H9 (cell line): ENCODE results near the gene FAHD1. TPM values are rescaled to one million over a fixed set of nuclear protein-coding genes. Genes with fewer than 3 reads are reported as not detected.

Experiments
- DNase-seq: peaks from one replicate; pipeline ENCODE4 v3.0.0-alpha.2; 2017
- H2AFZ ChIP-seq: one replicate; pipeline ENCODE4 v1.6.1; 2013; ENCODE audit warnings: mild to moderate bottlenecking, low read length, control low read depth, moderate library complexity
- H2AK5ac ChIP-seq: 2 replicates; pipeline ENCODE4 v1.6.1; 2013; ENCODE audit warnings: low read length, control low read depth, mixed read lengths; ENCODE audit not compliant: insufficient read length
- H2BK120ac ChIP-seq: one replicate; pipeline ENCODE4 v1.6.1; 2013; ENCODE audit warnings: low read depth, mild to moderate bottlenecking, low read length, control low read depth, inconsistent platforms; ENCODE audit not compliant: poor library complexity, severe bottlenecking
- H2BK12ac ChIP-seq: 2 replicates; pipeline ENCODE4 v1.6.1; 2013; ENCODE audit warnings: low read length, control low read depth, mixed read lengths, low read depth; ENCODE audit not compliant: insufficient read length
- H2BK15ac ChIP-seq: 2 replicates; pipeline ENCODE4 v1.6.1; 2013; ENCODE audit warnings: low read depth, low read length, control low read depth
- H2BK20ac ChIP-seq: one replicate; pipeline ENCODE4 v1.6.1; 2013; ENCODE audit warnings: low read depth, mild to moderate bottlenecking, low read length, control low read depth, inconsistent platforms; ENCODE audit not compliant: poor library complexity, severe bottlenecking
- H2BK5ac ChIP-seq: 2 replicates; pipeline ENCODE4 v1.6.1; 2013; ENCODE audit warnings: low read length, control low read depth, mixed read lengths; ENCODE audit not compliant: insufficient read length
- H3K14ac ChIP-seq: 2 replicates; pipeline ENCODE4 v1.6.1; 2013; ENCODE audit warnings: low read length, control low read depth; ENCODE audit not compliant: insufficient read depth
- H3K18ac ChIP-seq: 2 replicates; pipeline ENCODE4 v1.6.1; 2013; ENCODE audit warnings: low read depth, mild to moderate bottlenecking, mixed read lengths, low read length, control low read depth; ENCODE audit not compliant: insufficient read length
- H3K23ac ChIP-seq: 2 replicates; pipeline ENCODE4 v1.6.1; 2013; ENCODE audit warnings: low read length, control low read depth, mixed read lengths, low read depth; ENCODE audit not compliant: insufficient read length
- H3K23me2 ChIP-seq: 2 replicates; pipeline ENCODE4 v1.6.1; 2013; ENCODE audit warnings: low read depth, mild to moderate bottlenecking, mixed read lengths, low read length, control low read depth; ENCODE audit not compliant: insufficient read length, poor library complexity, severe bottlenecking
- H3K27ac ChIP-seq: 2 replicates; pipeline ENCODE4 v1.5.1; 2013; ENCODE audit warnings: low read length, control low read depth, mixed read lengths, low read depth; ENCODE audit not compliant: insufficient read length
- H3K27me3 ChIP-seq: 2 replicates; pipeline ENCODE4 v1.6.1; 2013; ENCODE audit warnings: low read length, control low read depth, inconsistent platforms; ENCODE audit not compliant: insufficient read depth
- H3K4ac ChIP-seq: 2 replicates; pipeline ENCODE4 v1.6.1; 2013; ENCODE audit warnings: low read depth, mild to moderate bottlenecking, control low read depth, inconsistent platforms, low read length, moderate library complexity
- H3K4me1 ChIP-seq: 2 replicates; pipeline ENCODE4 v1.6.1; 2013; ENCODE audit warnings: low read length, control low read depth, inconsistent platforms; ENCODE audit not compliant: insufficient read depth
- H3K4me2 ChIP-seq: 2 replicates; pipeline ENCODE4 v1.6.1; 2013; ENCODE audit warnings: low read length, control low read depth, mixed read lengths; ENCODE audit not compliant: insufficient read length, insufficient read depth
- H3K56ac ChIP-seq: 2 replicates; pipeline ENCODE4 v1.6.1; 2013; ENCODE audit warnings: low read depth, mild to moderate bottlenecking, mixed read lengths, low read length, control low read depth; ENCODE audit not compliant: insufficient read length
- H3K79me1 ChIP-seq: 2 replicates; pipeline ENCODE4 v1.6.1; 2013; ENCODE audit warnings: low read depth, mild to moderate bottlenecking, moderate library complexity, low read length, control low read depth, inconsistent platforms; ENCODE audit not compliant: insufficient read depth, poor library complexity, severe bottlenecking
- H3K79me2 ChIP-seq: 2 replicates; pipeline ENCODE4 v1.6.1; 2013; ENCODE audit warnings: low read length, control low read depth, inconsistent platforms; ENCODE audit not compliant: insufficient read depth
- H3K9ac ChIP-seq: 2 replicates; pipeline ENCODE4 v1.6.1; 2013; ENCODE audit warnings: low read length, control low read depth, mixed read lengths; ENCODE audit not compliant: insufficient read length; ENCODE audit errors: extremely low read depth
- H3K9me3 ChIP-seq: one replicate; pipeline ENCODE4 v1.6.1; 2013; ENCODE audit warnings: low read depth, low read length, inconsistent platforms; ENCODE audit not compliant: control insufficient read depth
- H3T11ph ChIP-seq: one replicate; pipeline ENCODE4 v1.6.1; 2013; ENCODE audit warnings: mild to moderate bottlenecking, low read length, control low read depth, inconsistent platforms
- H4K20me1 ChIP-seq: one replicate; pipeline ENCODE4 v1.6.1; 2013; ENCODE audit not compliant: control insufficient read depth, insufficient read length, insufficient read depth
- H4K5ac ChIP-seq: 2 replicates; pipeline ENCODE4 v1.6.1; 2013; ENCODE audit warnings: low read depth, mild to moderate bottlenecking, mixed read lengths, low read length, control low read depth; ENCODE audit not compliant: insufficient read length
- H4K8ac ChIP-seq: replicated peaks from 2 replicates; pipeline ENCODE4 v1.6.1; 2013; ENCODE audit warnings: low read length, control low read depth, mixed read lengths, low read depth; ENCODE audit not compliant: insufficient read length
- H4K91ac ChIP-seq: 2 replicates; pipeline ENCODE4 v1.6.1; 2013; ENCODE audit warnings: low read depth, mild to moderate bottlenecking, moderate library complexity, mixed read lengths, low read length, control low read depth; ENCODE audit not compliant: insufficient read length
- H3K27ac Mint-ChIP-seq, 3 experiments: 2 replicates in 2 of 3; 3 replicates in 1 of 3; pipeline ENCODE4 v1.8.0; 2020 to 2021; ENCODE audit warnings: mixed read lengths in 3 of 3, mild to moderate bottlenecking in 1 of 3, moderate library complexity in 1 of 3
- H3K27me3 Mint-ChIP-seq: 2 replicates; pipeline ENCODE4 v1.8.0; 2021; ENCODE audit warnings: low read depth, mild to moderate bottlenecking, moderate library complexity, mixed read lengths
- H3K36me3 Mint-ChIP-seq, 3 experiments: 2 replicates in 2 of 3; 3 replicates in 1 of 3; pipeline ENCODE4 v1.8.0; 2020 to 2021; ENCODE audit warnings: low read depth in 3 of 3, mixed read lengths in 3 of 3; ENCODE audit not compliant: insufficient read depth in 1 of 3
- H3K4me1 Mint-ChIP-seq, 2 experiments: 2 replicates each; pipeline ENCODE4 v1.8.0; 2020; ENCODE audit warnings: mixed read lengths in 2 of 2
- H3K4me3 Mint-ChIP-seq, 2 experiments: 2 replicates in 1 of 2; 3 replicates in 1 of 2; pipeline ENCODE4 v1.8.0; 2020 to 2021; ENCODE audit warnings: mild to moderate bottlenecking in 2 of 2, mixed read lengths in 2 of 2, moderate library complexity in 1 of 2
- H3K9me3 Mint-ChIP-seq, 2 experiments: 2 replicates in 1 of 2; 3 replicates in 1 of 2; pipeline ENCODE4 v1.8.0; 2020; ENCODE audit warnings: mild to moderate bottlenecking in 2 of 2, mixed read lengths in 2 of 2, moderate library complexity in 1 of 2
- WGBS: extraction: QIAGEN DNeasy Blood & Tissue Kit; methylation state at CpG from one replicate; pipeline ENCODE4 v1.1.7; 2013; ENCODE audit warnings: missing lambda C conversion rate, low lambda C conversion rate, mixed read lengths; ENCODE audit not compliant: insufficient read length; ENCODE audit errors: extremely low coverage; 5-methylcytosine and 5-hydroxymethylcytosine counted together
- total RNA-seq: library from RNA; stranded (reverse); gene quantifications from 2 replicates; pipeline ENCODE4 v1.2.1, GENCODE V29; 2021
- TF ChIP-seq, protein P1 (sequence below): fragments of 200-600 bp; sonication (generic); conservative IDR thresholded peaks from 3 replicates; pipeline ENCODE4 v1.8.0; 2021; ENCODE audit warnings: antibody characterized with exemption, mild to moderate bottlenecking

Gene FAHD1
- total RNA-seq, 1 experiment from 2014 or later: 16.2 TPM

DNA sequence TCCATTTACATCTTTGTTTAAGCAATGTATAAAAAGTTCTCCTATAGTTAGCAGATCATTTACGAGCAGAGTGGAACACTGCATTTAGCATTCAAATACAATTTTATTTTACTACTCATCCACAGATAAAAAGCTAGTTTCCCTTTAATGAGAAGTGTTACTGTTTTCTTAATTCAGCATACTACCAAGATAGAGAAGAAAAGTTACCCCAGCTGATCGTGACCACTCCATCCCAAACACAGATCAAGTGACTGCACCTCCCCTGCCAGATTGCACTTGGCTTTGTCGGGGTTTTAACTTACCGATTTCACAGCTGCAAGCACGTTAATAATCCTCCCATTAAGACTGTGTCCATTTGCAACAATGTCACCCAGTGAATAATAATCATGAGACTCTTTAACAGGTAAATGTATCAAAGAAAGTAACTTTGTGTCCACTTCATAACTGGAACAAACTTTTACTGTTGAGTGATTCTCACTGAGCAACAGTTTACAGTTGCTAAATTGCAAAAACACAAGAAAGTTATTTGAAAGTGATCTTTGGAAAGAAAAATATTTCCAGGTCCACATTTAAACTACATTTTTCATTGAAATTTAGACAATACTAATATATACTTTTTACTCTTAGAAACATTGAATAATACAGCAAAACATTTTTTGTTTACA is 30.6 kb downstream of the FAHD1 start:
- Histone ChIP-seq H3K4ac (no peak overlapping the region), H3K27me3 (no peaks in the 10 kb centered on the region), H3K56ac (no peak overlapping the region), H3K79me2 (no peaks in the 10 kb centered on the region), H2BK20ac (no peak overlapping the region), H3K4me2 (no peak overlapping the region), H3K4me1 (no peaks in the 10 kb centered on the region), H3K23ac (no peak overlapping the region), H2BK5ac (no peak overlapping the region), H4K91ac (no peak overlapping the region), H3K9me3 (no peaks in the 10 kb centered on the region), H3K18ac (no peak overlapping the region), H4K8ac (no peak overlapping the region), H3K14ac (no peak overlapping the region), H3K9ac (no peak overlapping the region), H2BK12ac (no peak overlapping the region), H2AFZ (no peak overlapping the region), H2BK120ac (no peak overlapping the region), H3K79me1 (no peaks in the 10 kb centered on the region), H4K20me1 (no peaks in the 10 kb centered on the region), H3T11ph (no peak overlapping the region), H3K23me2 (no peaks in the 10 kb centered on the region), H3K27ac (no peak overlapping the region), H4K5ac (no peak overlapping the region), H2AK5ac (no peak overlapping the region), H2BK15ac (no peak overlapping the region)
- no peak overlapping the region for H3K4me3 Mint-ChIP-seq
- no peak for DNase-seq
- no CpG with 5 or more reads among the region's 5 CpGs for WGBS
- TF ChIP-seq, protein P1, sequence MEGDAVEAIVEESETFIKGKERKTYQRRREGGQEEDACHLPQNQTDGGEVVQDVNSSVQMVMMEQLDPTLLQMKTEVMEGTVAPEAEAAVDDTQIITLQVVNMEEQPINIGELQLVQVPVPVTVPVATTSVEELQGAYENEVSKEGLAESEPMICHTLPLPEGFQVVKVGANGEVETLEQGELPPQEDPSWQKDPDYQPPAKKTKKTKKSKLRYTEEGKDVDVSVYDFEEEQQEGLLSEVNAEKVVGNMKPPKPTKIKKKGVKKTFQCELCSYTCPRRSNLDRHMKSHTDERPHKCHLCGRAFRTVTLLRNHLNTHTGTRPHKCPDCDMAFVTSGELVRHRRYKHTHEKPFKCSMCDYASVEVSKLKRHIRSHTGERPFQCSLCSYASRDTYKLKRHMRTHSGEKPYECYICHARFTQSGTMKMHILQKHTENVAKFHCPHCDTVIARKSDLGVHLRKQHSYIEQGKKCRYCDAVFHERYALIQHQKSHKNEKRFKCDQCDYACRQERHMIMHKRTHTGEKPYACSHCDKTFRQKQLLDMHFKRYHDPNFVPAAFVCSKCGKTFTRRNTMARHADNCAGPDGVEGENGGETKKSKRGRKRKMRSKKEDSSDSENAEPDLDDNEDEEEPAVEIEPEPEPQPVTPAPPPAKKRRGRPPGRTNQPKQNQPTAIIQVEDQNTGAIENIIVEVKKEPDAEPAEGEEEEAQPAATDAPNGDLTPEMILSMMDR: no peak
- no peak overlapping the region for H3K27ac Mint-ChIP-seq
- H3K4me1 Mint-ChIP-seq: no peaks in the 10 kb centered on the region
- H3K36me3 Mint-ChIP-seq: peaks cover 0 to 2% (median 0%) of the 10 kb centered on the region in 3 experiments; a peak in 1 of 7 replicates
- H3K27me3 Mint-ChIP-seq: peaks cover 88% of the 10 kb centered on the region
- H3K9me3 Mint-ChIP-seq: no peaks in the 10 kb centered on the region
